Measurements from ENCODE around the gene PCGF5. TPM values are rescaled to one million over a fixed set of nuclear protein-coding genes. Genes with fewer than 3 reads are reported as not detected.

Gene PCGF5
- total and polyA plus RNA-seq, 9 of the 15 experiments (the other 6 are each of a cell fraction or from before 2014, with no cell fraction given) = 10.9 to 40.0 (median 20.3) TPM

DNA sequence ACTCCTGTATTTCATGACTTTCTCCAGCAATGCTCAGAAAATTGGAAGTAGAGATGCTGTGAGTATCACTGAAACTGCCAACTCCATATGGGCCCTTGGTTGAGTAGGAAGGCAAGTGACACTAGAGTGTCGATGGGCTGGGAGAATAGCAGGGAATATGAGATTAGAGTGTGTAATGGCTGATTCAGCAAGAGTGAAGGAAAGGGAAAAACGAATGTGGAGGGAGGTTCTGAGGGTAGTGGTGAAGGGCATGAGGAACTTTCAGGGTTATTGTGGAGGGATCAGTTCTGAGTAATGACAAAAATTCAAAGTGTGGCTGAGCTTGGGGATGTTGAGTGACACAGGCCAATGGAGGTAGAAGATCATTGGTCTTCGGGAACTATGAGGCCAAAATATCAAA lies 49.0 kb upstream of the PCGF5 start:
- H3K79me2 ChIP-seq (ENCODE audit: control insufficient read depth, insufficient read depth, low read length) = peaks cover 32% of the 10 kb centered on the region
- H3K27me3 ChIP-seq (ENCODE audit: control insufficient read depth in 2 of 2, insufficient read depth in 2 of 2, low read length in 2 of 2) = no peaks in the 10 kb centered on the region
- no peaks in the 10 kb centered on the region for H3K9me3 ChIP-seq (replicated peaks; ENCODE audit: control insufficient read depth, insufficient read depth, low read depth, low read length)
- H2AFZ ChIP-seq (ENCODE audit: low read depth, low read length) = no peak overlapping the region
- DNase-seq (ENCODE audit: extremely low read depth in 1 of 4, low spot score in 3 of 4) = no peak
- WGBS (ENCODE audit: insufficient coverage, low coverage, missing lambda C conversion rate) = 27% methylated on average over 3 of the region's 3 CpGs
- no peaks in the 10 kb centered on the region for H3K4me1 ChIP-seq (replicated peaks in 1 of 2; ENCODE audit: control insufficient read depth in 2 of 2, insufficient read depth in 2 of 2, low read length in 2 of 2)
- no peak overlapping the region for H3K27ac ChIP-seq (ENCODE audit: extremely low read depth, low read depth, low read length)
- no peak overlapping the region for H3K4me3 ChIP-seq
- no peak for ATAC-seq
- intact Hi-C loops (cut with micrococcal nuclease) = no loop called here
- no TSS peak for BruUV-seq (replicated peaks)
- no peak for FAIRE-seq
- no peaks in the 10 kb centered on the region; the same call in 1 of the 2 replicates for H4K20me1 ChIP-seq (replicated peaks; ENCODE audit: control insufficient read depth, insufficient read depth, low read length)
- in situ Hi-C loops (cut with MboI) = no loop called here
- no peaks in the 10 kb centered on the region for H3K36me3 ChIP-seq (ENCODE audit: control insufficient read depth, insufficient read depth, low read length)
- no peak overlapping the region for H3K4me2 ChIP-seq (ENCODE audit: insufficient read depth, low read length)
- H3K9me1 ChIP-seq (ENCODE audit: control insufficient read depth, insufficient read depth, low read length) = no peaks in the 10 kb centered on the region
- CTCF ChIA-PET (ENCODE audit: low intra/inter-chr PET ratio) = no interaction called here
- TF ChIP-seq NBN (IDR thresholded peaks at IDR 0.05; ENCODE audit: low read depth) (no peak), ZNF316 (IDR thresholded peaks at IDR 0.05) (peak; percentile 56), HNRNPH1 (optimal IDR thresholded peaks at IDR 0.05; ENCODE audit: low read depth, low read length) (no peak), C11orf30 (IDR thresholded peaks at IDR 0.05; ENCODE audit: low read depth) (peak; percentile 48; the same call in 1 of the 2 replicates)
- POLR2A ChIA-PET = no interaction called here
- H3K9ac ChIP-seq (ENCODE audit: insufficient read depth in 1 of 2, low read depth in 2 of 2, low read length in 2 of 2) = no peak overlapping the region

DNA sequence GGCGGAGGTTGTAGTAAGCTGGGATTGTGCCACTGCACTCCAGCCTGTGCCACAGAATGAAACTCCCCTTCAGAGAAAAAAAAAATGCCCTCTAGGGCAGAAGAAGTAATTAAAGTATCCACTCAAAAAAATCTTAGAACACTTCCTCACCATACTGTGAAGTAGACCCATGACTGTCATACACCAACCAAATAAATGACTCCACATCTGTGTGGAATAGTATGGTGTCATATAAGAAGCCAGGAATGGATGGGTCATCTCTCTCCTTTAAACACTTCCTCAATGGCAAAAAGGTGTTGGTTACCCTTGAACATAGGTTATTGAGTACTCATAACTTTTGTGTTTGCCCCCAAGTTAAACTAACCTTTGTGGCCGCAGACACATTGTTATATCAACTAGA lies 48.1 kb upstream of the PCGF5 start:
- no peak overlapping the region for H3K27ac ChIP-seq (ENCODE audit: extremely low read depth, low read depth, low read length)
- H2AFZ ChIP-seq (ENCODE audit: low read depth, low read length) = no peak overlapping the region
- intact Hi-C loops (cut with micrococcal nuclease) (no loop called here), in situ Hi-C loops (cut with MboI) (no loop called here)
- ATAC-seq (no peak), FAIRE-seq (no peak), DNase-seq (ENCODE audit: extremely low read depth in 1 of 4, low spot score in 3 of 4) (no peak)
- ChIA-PET CTCF (ENCODE audit: low intra/inter-chr PET ratio) (no interaction called here), POLR2A (no interaction called here)
- no peaks in the 10 kb centered on the region; the same call in 1 of the 2 replicates for H4K20me1 ChIP-seq (replicated peaks; ENCODE audit: control insufficient read depth, insufficient read depth, low read length)
- H3K4me2 ChIP-seq (ENCODE audit: insufficient read depth, low read length) = no peak overlapping the region
- H3K36me3 ChIP-seq (ENCODE audit: control insufficient read depth, insufficient read depth, low read length) = no peaks in the 10 kb centered on the region
- H3K4me3 ChIP-seq = no peak overlapping the region
- no peak overlapping the region for H3K9ac ChIP-seq (ENCODE audit: insufficient read depth in 1 of 2, low read depth in 2 of 2, low read length in 2 of 2)
- H3K4me1 ChIP-seq (replicated peaks in 1 of 2; ENCODE audit: control insufficient read depth in 2 of 2, insufficient read depth in 2 of 2, low read length in 2 of 2) = no peaks in the 10 kb centered on the region
- WGBS (ENCODE audit: insufficient coverage, low coverage, missing lambda C conversion rate) = 71% methylated on average over 2 of the region's 2 CpGs
- H3K9me1 ChIP-seq (ENCODE audit: control insufficient read depth, insufficient read depth, low read length) = no peaks in the 10 kb centered on the region
- no peaks in the 10 kb centered on the region for H3K9me3 ChIP-seq (replicated peaks; ENCODE audit: control insufficient read depth, insufficient read depth, low read depth, low read length)
- TF ChIP-seq, protein P1, sequence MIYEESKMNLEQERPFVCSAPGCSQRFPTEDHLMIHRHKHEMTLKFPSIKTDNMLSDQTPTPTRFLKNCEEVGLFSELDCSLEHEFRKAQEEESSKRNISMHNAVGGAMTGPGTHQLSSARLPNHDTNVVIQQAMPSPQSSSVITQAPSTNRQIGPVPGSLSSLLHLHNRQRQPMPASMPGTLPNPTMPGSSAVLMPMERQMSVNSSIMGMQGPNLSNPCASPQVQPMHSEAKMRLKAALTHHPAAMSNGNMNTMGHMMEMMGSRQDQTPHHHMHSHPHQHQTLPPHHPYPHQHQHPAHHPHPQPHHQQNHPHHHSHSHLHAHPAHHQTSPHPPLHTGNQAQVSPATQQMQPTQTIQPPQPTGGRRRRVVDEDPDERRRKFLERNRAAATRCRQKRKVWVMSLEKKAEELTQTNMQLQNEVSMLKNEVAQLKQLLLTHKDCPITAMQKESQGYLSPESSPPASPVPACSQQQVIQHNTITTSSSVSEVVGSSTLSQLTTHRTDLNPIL (CRISPR knock-in tag; IDR thresholded peaks at IDR 0.05) = no peak
- no peaks in the 10 kb centered on the region for H3K27me3 ChIP-seq (ENCODE audit: control insufficient read depth in 2 of 2, insufficient read depth in 2 of 2, low read length in 2 of 2)
- peaks cover 24% of the 10 kb centered on the region for H3K79me2 ChIP-seq (ENCODE audit: control insufficient read depth, insufficient read depth, low read length)
- BruUV-seq (replicated peaks) = no TSS peak
